GM13977 (cell line): ENCODE data around the gene CNOT8.

ENCODE experiments used
- DNase-seq: peaks from one replicate; pipeline ENCODE4 v3.0.0; 2012; ENCODE audit warnings: low spot score
- in situ Hi-C: fragments of 300-500 bp; cut with MboI; formaldehyde crosslinking; loops from one replicate; pipeline ENCODE4 v1.12.0; 2022; ENCODE audit warnings: low sequenced_read_pairs, low pct_unique_long_range_greater_than_20kb, mixed read lengths, inconsistent platforms; ENCODE audit not compliant: unreplicated experiment
- TF ChIP-seq, protein P1 (sequence below): IDR thresholded peaks from 2 replicates; pipeline ENCODE4 v1.5.1; 2012; ENCODE audit warnings: mild to moderate bottlenecking, control low read depth; ENCODE audit not compliant: insufficient read depth; ENCODE audit errors: extremely low read depth, missing control alignments

The CNOT8 gene

DNA sequence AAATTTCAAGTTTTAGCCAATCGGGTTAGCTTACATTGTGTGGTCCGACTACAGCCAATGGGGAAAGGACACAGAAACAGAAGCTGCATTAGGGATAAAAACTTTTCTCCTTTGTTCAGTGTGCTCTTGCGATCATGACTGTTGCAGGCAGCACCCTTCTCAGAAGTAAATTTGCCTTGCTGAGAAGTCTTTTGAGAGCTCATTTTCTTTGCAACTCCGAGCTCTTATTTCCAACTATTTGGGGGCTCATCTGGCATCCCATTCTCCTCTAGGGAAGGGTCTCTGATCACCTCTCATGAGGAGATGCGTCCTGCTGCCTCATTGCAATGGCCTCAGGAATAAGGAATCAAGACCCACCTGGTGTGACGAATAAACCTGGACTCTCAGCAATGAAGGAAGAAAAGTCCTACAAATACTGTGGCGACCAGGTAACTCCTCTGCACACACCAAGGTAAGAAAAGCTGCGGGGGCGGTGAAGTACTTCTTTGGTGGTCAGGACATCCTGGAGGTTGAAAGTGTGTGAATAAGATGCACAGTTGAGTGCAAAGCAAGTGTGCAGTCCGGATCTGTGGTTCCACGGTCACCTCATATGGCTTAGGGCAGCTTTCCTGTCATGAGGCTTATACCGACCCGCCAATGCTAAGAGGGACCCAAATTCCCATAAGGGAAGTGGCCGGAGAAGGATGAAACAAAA, 20.4 kb downstream of the CNOT8 start:
- in situ Hi-C loops: no loop called here
- no peak for DNase-seq
- TF ChIP-seq, protein P1, sequence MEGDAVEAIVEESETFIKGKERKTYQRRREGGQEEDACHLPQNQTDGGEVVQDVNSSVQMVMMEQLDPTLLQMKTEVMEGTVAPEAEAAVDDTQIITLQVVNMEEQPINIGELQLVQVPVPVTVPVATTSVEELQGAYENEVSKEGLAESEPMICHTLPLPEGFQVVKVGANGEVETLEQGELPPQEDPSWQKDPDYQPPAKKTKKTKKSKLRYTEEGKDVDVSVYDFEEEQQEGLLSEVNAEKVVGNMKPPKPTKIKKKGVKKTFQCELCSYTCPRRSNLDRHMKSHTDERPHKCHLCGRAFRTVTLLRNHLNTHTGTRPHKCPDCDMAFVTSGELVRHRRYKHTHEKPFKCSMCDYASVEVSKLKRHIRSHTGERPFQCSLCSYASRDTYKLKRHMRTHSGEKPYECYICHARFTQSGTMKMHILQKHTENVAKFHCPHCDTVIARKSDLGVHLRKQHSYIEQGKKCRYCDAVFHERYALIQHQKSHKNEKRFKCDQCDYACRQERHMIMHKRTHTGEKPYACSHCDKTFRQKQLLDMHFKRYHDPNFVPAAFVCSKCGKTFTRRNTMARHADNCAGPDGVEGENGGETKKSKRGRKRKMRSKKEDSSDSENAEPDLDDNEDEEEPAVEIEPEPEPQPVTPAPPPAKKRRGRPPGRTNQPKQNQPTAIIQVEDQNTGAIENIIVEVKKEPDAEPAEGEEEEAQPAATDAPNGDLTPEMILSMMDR: no peak

DNA sequence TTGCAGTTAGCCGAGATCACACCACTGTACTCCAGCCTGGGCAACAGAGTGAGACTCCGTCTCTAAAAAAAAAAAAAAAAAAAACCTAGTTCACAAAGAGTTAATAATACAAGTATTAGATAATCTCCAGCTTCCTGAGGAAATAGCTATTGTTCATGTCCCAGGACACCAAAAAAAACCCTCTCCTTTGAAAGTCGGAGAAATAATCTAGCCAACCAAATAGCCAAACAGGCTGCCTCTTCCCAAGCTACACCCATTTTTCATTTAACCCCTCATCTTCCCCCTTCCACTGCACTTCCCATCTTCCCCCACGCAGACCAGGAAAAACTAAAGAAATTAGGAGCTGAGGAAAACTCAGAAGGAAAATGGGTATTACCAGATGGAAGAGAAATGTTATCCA, 23.6 kb downstream of the CNOT8 start:
- TF ChIP-seq, protein P1: no peak
- in situ Hi-C loops: no loop called here
- no peak for DNase-seq

DNA sequence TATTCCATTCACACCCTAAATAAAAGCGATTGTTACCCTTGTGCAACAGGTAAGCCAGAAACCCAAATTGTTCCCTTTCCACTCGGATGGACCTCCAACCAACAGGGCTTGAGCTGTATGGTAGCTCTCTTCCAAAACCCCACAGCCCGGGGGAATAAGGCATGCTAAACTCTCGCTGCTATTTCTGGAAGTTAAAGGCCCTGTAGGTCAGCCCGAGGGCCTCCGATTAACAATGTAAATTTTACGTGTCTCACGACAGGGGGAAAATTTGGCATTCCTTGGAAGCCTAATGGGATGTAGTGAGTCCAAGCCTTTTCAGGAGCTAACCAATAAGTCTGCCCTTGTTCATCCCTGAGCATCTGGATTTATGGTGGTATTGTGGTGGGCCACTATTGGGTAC, 26.0 kb downstream of the CNOT8 start:
- DNase-seq: no peak
- TF ChIP-seq, protein P1: no peak
- in situ Hi-C loops: no loop called here

DNA sequence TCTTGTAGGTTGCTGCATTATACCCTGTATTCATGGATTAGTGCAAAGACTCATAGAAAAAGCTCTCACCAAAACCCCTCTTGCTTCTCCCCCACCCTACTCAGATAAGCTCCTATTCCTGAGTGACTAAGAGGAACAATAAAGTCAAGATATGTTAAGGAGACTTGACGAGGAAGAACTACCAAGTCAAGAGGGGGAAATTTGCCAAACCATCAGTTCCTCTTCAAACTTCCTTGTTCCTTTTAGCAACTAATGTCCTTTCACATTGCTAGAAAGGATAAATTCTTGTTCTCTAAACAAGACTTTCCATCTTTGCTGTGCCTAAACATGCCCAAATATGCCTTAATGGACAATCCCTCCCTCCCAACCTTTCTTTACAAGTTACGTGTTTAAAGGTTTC, 27.0 kb downstream of the CNOT8 start:
- in situ Hi-C loops: no loop called here
- TF ChIP-seq, protein P1: no peak
- no peak for DNase-seq

DNA sequence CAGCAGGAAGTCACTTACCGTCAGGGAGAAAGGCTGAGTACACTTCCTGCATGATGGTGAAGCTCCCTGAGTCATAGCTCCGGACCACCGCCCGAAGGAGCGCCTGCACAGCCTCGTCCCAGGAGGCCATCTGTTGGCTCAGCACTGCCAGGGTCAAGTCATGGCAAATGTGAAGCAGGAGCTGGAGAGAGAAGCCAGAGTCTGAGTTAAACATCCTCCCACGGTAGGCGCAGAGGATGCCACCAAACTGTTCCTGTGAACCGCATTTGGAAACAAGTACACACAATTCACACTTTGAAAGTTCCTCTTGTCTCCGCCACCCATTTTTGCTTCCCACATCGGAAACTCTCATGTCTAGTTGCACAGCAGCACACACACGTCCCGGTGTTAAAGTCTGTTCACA, 33.9 kb downstream of the CNOT8 start:
- in situ Hi-C loops: no loop called here
- no peak for DNase-seq
- TF ChIP-seq, protein P1: no peak

DNA sequence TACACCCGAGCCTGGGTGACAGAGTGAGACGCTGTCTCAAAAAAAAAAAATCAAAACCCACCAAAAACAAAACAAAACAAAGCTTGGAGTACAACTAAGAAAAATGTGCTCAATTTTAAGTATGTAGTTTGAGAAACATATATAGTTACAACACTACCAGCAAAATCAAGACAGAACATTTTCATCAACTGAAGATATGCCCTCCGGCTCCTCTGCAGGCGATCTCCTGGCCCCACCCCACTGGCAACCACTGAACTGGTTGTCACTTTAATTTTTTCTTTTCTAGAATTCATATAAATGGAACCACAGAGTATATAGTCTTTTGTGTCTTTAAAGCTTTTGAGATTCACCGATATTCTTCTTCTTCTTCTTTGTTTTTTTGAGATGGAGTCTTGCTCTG, 35.0 kb downstream of the CNOT8 start:
- no peak for DNase-seq
- in situ Hi-C loops: no loop called here
- TF ChIP-seq, protein P1: no peak
